HG03060 (cell line): ENCODE results near the gene MTHFD2L.
"Not testable (repeated sequence)": the region's sequence is repeated elsewhere in the genome, so short reads cannot be mapped to it uniquely, and the experiment has no call there.

Experiments
- ATAC-seq: cut with Tn5 transposase; IDR thresholded peaks from one replicate; pipeline ENCODE4 v1.9.1; 2021; ENCODE audit warnings: low read depth, moderate number of reproducible peaks; ENCODE audit not compliant: unreplicated experiment

MTHFD2L gene

DNA sequence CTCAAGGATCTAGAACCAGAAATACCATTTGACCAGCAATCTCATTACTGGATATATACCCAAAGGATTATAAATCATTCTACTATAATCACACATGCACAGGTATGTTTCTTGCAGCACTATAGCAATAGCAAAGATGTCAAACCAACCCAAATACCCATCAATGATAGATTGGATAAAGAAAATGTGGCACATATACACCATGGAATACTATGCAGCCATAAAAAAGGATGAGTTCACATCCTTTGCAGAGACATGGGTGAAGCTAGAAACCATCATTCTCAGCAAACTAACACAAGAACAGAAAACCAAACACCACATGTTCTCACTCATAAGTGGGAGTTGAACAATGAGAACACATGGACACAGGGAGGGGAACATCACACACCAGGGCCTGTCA, 25.7 kb upstream of the MTHFD2L start:
- ATAC-seq, result not testable (repeated sequence)

- no peak for ATAC-seq
These were observed 25.0 kb upstream of the MTHFD2L start for GRCh38 chr4:74132944-74133343.

DNA sequence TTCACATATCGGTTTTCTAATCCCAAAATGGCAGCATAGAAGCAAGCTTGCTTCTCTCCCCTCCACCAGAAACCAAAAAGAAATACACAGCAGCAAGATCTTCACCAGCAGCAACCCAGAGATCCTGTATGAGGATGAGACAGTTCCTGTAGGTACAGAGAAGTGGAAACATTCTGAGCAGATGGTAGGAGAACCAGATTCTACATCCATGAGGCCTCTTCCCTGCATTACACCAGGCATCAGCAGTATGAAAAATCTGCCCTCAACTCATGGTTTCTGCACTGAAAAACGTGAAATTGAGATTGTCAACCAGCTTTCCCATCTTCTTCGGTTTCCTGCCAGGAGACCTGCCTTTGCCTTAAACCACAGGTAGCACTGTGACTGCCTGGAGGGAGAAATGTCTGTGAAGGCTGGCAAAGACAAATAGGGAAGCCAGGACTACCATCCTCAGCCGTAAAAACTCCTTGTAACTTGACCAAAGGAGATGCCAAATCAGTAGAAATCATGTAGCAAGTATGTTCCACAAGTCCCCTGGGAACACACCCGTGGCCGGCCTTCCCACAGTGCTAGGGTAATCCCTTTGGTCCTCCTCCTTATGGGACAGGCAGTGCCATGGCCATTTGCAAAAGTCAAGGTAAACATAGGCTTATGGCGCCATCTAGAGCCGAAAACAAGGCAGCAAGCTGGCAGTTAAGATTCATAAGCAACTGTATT, 24.0 kb upstream of the MTHFD2L start:
- no peak for ATAC-seq

- no peak for ATAC-seq
These were observed 23.4 kb upstream of the MTHFD2L start for GRCh38 chr4:74134500-74134852.

DNA sequence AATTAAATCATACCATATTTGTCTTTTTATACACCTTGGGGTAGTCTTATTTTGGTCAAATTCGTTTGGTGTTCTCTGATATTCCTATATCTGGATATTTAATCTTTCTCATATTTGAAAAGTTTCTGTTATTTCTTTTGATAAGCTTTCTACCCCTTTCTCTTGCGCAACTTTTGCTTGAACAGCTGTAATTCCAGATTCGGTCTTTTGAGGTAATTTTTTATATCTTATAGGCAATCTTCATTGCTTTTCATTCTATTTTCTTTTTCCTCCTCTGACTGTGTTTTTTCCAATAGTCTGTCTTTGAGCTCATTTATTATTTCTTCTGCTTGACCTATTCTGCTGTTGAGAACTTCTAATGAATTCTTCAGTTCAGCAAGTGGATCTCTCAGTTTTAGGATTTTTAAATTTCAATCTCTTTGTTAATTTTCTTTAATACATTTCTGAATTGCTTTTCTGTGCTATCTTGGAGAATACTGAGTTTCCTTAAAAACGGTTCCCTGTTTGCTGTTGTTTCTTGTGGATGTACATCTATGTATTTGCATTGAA, 11.3 kb upstream of the MTHFD2L start:
- no peak for ATAC-seq

GRCh38 chr4:74148205-74148604, 9.7 kb upstream of the MTHFD2L start:
- no peak for ATAC-seq

DNA sequence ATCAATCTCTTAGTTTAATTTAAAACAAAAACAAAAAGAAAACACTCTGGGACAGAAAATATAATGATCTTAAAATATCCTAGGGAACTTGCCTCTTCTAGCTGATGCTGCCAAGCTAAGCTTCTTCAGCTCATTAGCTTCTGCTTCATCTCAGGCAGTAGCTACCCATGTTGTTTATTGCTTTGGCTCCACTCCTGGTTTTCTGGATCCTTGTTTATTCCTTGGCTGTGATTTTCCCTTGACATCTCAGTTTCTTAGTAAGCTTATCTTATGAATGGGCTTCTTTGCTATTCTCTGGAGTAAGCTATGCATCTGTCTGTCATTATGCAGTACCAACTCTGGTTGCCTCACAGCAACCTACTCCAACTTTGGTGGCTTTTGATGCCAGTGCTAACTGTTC, 5.1 kb upstream of the MTHFD2L start:
- ATAC-seq, result no peak

DNA sequence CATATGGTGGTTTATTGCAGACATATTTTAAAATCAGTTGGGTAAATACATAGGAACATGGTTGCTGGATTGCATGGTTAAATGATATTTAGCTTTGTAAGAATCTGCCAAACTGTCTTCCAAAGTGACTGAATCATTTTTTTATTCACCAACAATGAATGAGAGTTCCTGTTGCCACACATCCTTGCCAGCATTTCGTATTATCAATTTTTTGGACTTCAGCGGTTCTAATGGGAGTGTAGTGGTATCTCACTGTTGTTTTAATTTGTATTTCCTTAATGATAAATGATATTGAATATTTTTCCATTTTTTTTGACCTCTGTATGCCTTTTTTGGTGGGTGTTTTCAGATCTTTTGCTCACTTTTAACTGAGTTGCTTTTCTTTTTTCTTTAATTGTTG, 1.4 kb upstream of the MTHFD2L start:
- no peak for ATAC-seq

DNA sequence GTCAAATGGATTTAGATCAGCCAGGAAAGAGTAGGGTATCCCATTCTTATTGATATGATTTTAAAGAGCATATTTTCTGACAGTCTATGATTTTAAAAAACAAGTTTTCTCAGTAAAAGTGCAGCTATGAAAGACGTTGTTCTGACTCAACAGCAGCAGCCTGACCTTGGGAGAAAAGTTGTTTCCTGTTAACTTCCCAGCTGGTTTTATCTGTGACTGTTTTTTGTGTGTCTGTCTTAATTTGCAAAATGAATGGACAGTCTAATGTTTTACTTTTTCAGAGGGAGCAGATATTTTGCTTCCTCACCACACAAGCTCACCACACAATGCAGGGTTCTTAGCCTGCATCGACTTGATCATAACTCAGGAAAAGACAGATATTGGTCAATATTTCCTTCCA, 764 bp upstream of the MTHFD2L start:
- ATAC-seq, result no peak

DNA sequence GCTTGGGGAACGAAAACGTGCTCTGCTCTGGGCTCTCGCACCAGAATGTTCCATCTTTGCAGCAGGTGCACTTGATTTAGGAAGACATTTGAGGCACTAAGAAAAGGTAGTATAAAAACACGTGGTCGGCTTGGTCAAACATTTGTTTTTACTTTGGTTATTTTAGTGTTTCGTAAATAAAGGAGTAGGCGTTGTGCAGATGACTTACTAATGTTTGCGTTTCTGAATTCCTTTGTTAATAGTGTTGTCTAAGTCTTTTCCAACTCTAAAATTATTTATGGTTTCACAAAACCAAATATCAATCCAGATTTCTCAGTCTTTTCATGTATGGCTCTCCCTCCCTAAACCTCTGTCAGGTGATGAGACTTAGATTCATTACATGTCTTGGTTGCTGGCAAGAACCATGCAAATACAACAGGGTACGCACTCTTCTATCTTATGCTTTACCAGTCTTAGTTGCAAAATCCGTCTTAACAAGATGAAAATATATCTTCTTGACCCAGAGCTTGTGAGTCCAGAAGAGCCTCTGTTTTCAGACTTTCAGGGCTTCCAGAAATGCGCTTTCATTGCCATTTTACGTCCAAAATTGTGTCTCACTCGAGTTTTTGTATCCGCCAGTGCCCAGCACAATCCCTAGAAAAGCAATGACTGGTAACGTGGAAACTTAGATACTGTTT, 686 bp downstream of the MTHFD2L start:
- ATAC-seq, result no peak

DNA sequence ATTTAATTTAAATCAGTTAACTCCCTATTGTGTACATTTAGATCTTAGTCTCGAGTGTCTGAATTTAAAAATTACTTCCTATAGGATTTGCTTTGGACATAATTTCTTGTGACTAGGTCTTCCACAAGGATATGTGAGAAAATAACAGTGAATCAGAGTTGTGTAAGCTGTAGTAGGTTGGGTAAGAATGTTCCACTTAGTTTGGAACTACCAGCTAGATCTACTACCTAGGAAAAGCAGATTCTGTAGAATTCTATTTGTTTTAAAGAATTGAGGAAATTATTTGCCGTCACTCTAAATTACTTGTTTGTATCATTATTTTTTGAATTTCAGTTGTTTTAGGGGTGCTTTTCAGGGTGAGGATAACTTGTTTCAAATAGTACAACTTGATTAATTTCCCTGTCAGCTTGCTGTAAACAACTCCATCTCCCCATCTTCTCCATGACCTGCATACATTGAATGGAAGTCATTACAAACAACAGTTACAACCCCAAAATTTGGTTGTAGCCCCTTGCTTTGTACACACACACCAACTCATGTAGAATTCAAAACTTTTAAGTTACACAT, 1.3 kb downstream of the MTHFD2L start:
- ATAC-seq, result no peak

DNA sequence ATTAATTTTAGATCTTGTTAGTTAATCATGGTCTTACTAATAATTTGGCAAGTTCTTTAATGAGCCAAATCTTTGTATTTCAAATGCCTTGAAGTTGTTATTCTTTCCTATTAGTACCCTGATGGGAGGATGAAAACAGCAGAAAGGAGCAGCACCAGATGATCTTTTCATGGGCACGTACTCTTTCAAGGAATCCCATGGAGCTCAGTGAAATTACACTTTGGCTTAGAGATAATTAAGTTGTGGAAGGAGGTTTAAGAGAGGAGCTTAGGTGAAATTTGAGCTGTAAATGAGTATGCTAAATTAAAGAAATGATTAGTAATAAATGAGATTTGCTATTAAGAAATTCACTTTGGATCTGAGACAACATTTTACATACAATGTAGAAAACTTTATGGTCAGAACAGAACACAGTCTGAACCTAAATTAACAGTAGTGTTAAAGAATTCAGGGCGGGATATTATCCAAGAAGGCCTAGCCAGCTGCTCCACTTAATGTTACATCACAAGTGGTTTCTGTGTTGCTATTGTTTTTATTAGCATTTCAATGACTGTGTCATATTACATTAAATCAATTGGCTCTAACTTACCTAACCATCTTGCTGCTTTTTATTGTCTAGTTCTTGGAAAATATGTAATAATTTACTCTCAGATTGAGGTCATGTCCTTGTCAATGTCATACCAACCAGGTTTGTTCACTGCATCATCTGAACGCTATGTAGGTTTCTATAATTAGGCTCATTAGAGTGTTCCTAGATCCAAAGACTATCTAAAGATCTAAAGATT, 3.9 kb downstream of the MTHFD2L start:
- ATAC-seq, result no peak

DNA sequence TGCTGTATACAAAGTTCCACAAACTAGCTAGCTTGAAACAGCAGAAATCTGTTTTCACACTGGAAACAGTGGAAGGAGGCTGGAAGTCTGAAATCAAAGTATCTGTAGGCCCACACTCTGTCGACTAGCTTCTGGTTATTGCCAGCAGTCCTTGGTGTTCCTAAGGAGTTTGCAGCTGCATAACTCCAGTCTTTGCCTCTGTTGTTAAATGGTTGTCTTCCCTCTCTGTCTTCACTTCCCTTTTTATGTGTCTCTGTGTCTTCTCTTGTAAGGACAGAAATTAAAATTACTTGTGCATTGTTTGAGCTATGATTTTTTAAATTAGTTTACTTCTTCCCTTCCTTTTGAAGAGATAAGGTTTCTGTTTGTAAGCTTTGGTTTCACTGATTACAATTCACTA, 8.2 kb downstream of the MTHFD2L start:
- no peak for ATAC-seq

- ATAC-seq, result no peak
These were observed 8.9 kb downstream of the MTHFD2L start for GRCh38 chr4:74166818-74167217.

- ATAC-seq, result no peak
These were observed 9.7 kb downstream of the MTHFD2L start for GRCh38 chr4:74167585-74167984.

DNA sequence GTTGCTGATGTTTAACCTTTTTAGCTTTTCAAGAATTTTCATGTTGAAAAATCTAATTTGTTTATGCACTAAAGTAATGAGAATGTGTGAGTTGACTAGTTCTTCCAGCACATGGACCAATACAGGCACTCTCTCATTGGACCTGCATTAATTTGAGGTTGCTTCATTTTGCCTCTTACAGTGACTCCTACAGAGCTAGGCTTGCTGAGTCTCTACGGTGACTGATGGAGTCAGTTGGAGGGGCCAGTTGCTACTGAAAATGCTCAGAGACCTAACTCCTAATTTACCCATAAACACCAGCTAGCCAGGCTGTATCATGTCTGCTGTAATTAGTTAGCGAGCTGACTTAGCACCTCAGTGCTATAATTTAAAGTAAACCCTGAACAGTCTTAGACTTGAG, 10.9 kb downstream of the MTHFD2L start:
- ATAC-seq, result no peak

DNA sequence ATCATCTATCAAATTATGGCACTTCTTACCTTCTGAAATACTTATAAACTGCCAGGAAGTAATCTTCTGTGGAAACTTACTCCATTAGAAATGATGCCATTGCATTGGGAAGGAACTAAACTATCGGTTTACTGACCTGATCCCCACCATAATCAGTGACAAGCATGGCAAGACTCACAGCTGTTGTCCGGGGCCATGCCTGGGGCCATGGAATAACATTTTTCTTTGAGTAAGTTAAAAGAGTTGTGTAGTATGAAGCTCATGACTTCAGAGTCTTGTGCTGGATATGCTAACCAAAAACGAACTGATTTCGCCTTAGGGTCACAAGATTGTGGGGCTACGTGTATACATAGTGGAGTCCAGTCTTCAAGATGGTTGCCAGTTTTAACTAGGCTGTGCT, 15.4 kb downstream of the MTHFD2L start:
- ATAC-seq, result no peak

DNA sequence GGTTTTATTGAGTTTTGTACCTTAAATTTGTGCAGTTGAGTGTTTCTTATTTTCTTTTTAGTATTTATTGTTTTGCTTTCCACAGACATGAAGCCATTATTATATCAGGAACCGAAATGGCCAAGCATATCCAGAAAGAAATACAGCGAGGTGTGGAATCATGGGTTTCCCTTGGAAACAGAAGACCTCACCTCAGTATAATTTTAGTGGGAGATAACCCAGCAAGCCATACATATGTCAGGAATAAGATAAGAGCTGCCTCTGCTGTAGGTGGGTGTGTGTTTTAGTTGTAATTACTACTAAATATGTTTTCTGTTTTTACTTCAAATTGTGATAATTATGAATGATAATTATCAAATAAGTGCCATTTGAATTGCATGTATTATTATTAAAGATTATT, 16.5 kb downstream of the MTHFD2L start:
- ATAC-seq, result no peak

GRCh38 chr4:74174941-74175340, 17.0 kb downstream of the MTHFD2L start:
- no peak for ATAC-seq

DNA sequence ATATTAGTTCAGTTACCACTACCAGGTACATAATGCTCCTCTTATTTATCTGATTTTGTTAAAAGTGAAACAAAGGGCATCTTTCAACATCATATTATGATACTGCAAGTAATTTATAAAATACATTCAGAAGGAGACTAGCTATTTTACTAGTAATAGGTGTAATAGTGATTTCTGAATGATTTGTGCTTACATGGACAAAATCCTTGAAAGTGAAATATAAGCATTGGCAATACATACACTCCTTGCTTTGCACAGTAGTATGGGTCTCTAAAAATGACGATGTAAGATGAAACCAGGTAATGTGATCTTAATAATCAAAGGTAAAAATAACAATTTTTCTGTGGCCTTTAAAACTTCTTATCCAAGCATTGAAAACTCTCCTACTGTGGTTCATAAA, 17.5 kb downstream of the MTHFD2L start:
- ATAC-seq, result no peak

GRCh38 chr4:74178798-74179197, 20.9 kb downstream of the MTHFD2L start:
- ATAC-seq, result no peak
